GM21717 (cell line): ENCODE data around the gene MYBL2.

Source experiments
- ATAC-seq: cut with Tn5 transposase; IDR thresholded peaks from one replicate; pipeline ENCODE4 v1.9.1; 2021; ENCODE audit warnings: mild to moderate bottlenecking, moderate library complexity; ENCODE audit not compliant: unreplicated experiment

Gene MYBL2

DNA sequence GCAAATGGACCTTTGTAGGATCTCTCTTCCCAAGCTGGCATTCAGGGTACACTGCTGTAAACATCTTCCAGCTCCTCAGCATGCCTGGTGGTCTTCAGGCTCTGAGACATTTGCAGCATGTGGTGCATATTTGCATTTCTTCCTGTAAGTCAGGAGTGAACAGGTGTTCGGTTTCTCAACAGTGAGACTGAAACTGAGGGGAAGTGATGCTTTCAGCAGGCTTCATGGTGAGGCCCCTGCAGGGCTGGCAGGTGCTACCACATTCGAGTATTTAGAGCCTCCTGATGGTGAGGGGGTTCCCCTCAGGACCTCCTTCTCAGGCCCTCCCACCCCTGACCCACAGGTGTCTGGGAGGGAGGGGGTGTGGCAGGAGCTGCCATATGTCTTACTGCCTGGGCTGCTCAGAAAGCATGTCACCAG, 15.1 kb downstream of the MYBL2 start:
- ATAC-seq, result peak; percentile 90

DNA sequence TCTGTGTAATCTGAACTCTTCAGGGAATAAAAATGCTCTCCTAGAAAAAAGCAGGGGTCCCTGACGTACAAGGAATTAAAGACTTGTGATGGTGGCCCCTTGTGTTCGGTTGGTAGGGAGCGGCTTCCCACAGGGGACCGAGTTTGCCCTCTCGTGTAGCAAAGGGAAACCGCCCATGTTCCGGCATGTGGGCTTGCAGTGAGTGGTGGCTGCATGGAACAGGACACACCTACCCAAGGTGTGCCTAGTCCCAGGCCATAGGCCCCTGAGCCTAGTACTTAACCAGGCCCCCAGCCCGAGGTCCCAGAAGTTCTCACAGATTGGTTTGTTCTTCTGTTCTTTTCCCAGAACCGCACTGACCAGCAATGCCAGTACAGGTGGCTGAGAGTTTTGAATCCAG, 15.5 kb downstream of the MYBL2 start:
- ATAC-seq, result peak; percentile 41

DNA sequence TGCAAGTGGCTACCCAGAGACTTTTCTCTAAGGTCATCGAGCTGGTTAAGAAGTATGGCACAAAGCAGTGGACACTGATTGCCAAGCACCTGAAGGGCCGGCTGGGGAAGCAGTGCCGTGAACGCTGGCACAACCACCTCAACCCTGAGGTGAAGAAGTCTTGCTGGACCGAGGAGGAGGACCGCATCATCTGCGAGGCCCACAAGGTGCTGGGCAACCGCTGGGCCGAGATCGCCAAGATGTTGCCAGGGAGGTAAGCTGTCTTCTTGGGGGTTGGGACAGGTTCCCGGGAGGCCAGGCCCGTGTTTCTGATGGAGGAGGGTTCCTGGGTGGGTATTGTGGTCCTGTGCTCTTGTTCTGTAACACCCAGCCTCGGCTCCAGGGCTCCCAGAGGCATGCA, 19.9 kb downstream of the MYBL2 start:
- ATAC-seq, result no peak

DNA sequence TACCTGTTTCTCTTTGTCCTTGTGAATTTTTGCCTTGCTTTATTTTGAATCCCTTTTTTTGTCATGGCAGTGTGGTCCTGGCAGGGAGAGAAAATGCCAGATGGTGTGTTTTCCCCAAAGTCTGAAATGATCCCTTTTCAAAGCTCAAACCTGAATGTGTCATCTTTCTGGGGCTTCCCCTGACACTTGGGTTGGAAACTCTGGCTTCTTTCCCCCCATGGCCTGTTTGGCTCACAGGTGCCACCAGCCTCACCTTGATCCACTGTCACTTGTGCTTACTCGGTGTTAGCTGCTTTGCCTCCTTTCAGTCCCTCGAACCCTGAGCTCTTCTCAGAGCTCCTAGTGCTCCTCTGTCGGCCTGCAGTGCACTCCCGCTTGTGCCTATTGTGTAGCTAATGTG, 22.3 kb downstream of the MYBL2 start:
- ATAC-seq, result no peak

DNA sequence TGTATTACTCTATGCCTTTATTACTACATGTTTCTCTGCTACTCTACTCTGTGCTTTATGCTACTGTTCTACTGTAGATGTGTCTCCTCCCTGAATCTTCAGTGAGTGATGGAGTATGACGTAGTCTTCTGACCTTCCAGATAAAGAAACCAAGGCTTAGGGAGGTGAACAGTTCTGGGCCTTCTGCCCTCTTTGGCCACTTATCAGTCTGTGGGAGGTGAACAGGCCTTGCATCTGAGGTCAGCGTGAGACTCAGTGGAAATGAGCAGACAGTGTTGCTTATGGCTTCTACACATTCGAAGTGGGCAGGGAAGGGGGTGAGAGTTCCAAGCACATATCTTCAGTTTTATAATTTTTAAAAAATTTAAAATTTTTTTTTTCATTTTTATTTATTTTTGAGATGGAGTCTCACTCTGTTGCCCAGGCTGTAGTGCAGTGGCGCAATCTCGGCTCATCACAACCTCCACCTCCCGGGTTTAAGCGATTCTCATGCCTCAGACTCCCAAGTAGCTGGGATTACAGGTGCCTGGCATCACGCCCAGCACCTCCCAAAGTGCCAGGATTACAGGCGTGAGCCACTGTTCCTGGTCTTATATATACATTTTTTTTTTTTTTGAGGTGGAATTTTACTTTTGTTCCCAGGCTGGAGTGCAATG, 24.2 kb downstream of the MYBL2 start:
- ATAC-seq, result no peak

DNA sequence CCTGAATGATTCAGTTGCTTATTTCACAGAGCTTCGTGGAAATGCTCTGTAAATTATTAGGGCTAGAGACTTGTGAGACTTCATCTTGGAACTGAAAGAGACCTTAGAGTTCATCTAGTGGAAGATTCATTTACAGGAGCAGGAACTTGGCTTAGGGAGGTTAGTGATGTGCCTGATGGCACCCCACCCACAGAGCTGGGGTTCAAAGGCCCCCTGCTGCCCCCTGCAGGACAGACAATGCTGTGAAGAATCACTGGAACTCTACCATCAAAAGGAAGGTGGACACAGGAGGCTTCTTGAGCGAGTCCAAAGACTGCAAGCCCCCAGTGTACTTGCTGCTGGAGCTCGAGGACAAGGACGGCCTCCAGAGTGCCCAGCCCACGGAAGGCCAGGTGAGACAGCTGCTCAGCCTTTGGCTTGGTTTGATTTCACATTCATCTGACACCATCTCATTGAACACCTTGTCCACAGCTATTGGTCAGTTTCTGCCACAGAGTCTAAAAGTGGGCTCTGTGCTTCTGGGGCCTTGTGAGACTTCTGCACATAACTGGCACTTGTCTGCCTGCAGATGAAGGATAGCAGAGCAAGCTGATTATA, 25.1 kb downstream of the MYBL2 start:
- ATAC-seq, result no peak

DNA sequence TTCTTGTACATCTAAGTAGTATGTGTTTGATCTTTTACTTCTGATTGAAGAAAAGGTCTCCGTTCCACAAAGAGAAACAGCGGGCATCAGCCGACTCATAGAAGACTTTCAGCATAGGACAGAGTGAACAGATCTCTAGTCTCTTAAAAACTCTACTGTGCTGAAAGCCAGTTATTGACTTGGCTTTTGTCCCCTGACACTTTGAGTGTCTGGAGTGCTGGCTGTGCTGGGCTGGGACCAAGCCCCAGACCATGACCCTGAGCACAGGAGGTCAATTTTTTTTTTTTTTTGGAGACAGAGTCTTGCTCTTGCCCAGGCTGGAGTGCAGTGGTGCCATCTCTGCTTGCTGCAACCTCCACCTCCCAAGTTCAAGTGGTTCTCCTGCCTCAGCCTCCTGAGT, 27.8 kb downstream of the MYBL2 start:
- ATAC-seq, result no peak

DNA sequence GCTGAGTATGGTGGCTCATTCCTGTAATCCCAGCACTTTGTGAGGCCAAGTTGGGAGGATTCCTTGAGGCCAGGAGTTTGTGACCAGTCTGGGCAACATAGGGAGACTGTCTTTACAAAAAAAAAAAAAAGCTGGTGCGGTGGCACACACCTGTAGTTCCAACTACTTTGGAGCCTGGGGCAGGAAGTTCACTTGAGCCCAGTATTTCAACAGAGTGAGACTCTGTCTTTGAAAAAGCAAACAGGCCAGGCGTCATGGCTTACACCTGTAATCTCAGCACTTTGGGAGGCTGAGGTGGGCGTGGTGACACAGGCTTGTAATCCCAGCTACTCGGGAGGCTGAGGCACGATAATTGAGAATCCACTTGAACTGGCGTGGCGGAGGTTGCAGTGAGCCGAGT, 28.7 kb downstream of the MYBL2 start:
- no peak for ATAC-seq

DNA sequence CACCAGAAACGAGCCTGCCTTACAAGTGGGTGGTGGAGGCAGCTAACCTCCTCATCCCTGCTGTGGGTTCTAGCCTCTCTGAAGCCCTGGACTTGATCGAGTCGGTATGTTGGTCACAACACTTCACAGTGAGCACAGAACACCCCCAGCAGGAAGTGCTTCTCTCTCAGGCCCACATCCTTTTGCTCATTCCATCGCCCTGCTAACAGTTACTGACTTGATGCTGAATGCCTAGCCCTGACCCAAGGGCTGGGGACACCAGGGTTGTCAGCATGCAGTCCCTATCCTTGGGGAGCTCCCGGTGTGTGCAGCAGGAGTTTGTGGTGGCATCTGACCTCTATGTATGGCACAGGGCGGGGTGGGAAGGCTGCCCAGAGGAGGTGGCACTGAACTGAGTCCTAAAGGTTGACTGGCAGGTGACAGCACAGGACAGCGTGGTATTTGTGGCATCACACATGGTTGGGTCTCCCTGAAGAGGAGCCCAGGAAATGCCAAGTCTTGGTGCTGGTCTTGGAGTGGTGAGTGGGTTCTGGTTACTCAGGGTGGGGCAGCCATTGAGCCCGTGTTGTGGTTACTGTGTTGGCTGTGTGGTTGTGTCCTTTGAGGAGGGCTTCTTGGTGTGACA, 33.1 kb downstream of the MYBL2 start:
- no peak for ATAC-seq

DNA sequence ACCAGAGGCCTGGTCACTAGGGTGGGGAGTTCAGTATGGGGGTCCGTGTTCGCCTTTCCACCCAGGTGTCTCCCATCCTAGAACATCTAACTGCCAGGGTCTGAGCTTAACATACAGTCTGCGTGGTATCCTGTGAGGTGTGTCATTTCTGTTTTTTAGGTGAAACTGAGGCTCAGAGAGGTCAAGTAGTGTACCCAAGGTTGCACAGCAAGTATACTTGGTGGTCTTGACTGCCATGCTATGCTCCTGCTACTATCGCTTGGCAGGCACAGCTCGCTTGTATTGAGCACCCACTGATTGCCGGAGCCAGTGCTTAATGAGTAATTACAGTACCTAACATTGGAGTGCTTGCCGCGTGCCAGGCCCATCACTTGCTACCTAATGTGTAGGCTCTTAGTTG, 33.7 kb downstream of the MYBL2 start:
- no peak for ATAC-seq

DNA sequence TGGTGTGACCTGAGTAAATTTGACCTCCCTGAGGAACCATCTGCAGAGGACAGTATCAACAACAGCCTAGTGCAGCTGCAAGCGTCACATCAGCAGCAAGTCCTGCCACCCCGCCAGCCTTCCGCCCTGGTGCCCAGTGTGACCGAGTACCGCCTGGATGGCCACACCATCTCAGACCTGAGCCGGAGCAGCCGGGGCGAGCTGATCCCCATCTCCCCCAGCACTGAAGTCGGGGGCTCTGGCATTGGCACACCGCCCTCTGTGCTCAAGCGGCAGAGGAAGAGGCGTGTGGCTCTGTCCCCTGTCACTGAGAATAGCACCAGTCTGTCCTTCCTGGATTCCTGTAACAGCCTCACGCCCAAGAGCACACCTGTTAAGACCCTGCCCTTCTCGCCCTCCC, 35.6 kb downstream of the MYBL2 start:
- ATAC-seq, result no peak

DNA sequence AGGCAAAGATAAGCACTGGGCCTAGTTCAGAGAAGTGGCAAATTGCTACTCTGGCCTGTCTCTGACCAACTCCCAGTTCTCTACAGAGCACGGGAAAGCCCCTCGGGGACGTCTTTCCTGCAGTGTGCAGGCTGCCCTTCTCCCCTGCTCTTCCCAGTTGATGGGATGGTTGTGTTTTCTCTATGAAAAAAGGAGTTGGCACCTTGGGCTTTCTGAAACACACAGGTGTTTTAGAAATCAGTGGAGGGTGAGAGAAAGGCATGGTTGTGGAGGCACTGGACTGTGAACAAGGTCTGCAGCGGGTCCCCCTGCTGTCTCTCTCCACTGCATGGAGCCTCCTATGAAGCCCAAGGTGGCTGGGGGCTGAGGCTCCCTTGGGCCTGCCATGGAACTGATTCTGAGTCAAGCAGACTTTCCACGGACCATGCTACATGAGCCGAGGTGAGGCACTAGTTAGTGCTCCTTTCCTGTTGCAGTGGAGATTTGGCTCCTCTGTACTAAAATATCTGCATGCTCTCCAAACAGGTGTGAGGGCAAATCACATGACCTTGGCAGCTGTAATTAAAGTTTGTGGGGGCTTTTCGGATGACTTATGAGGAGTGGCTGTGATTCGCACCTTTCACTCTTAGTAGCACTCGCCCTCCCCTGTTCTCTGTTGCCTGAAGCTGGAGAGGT, 43.6 kb downstream of the MYBL2 start:
- ATAC-seq, result peak; percentile 56

DNA sequence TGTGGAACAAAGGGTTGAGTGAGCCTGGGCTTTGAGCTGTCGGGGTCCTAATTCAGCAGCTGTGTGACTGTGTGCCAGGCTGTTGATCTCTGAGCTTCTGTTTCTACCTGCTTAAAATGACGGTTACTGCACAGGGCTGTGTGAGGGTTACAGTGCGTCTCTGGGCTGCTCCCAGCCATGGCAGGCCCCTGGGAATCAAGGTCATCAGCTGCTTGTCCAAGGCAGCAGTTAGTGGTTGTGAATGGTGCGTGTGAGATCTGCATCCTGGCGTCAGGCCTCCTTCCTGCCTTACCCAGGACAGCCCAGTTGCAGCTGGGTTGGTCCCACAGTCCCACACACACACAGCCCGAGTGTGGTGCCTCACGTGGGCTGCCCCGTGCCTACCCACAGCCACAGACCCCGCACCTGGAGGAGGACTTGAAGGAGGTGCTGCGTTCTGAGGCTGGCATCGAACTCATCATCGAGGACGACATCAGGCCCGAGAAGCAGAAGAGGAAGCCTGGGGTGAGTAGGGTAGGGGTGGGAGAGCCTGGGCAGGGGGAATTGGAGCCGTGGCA, 44.3 kb downstream of the MYBL2 start:
- no peak for ATAC-seq

DNA sequence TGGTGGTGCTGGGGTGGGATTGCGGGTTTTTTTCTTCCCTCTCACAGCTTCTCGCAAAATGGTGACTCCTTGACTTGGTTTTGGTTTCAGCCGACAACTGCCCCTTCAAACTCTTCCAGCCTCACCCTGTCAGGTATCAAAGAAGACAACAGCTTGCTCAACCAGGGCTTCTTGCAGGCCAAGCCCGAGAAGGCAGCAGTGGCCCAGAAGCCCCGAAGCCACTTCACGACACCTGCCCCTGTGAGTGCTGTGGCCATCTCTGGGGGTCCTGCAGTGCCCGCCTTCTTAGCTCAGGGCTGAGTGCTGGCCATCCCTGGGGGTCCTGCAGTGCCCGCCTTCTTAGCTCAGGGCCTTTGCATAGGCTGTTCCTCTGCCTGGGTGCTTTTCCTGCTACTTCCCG, 48.1 kb downstream of the MYBL2 start:
- ATAC-seq, result no peak

DNA sequence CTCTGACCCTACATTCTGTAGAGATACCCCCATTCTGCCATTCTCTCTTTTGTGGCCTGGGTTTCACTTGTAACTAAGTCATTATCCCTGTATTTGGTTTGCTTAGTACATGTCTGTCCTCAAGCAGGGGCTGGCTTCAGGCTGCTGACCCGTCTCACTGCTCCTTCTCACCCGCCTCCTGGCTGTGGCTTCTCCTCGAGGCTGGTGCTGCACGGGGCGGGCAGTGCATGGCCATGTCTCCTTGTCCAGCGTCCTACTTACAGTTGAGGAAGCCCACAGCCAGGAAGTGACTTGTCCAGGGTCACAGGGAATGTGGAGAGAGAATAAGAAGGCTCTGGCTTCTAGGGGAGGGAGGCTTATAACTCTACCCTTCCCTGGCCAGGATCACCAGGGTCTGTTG, 48.6 kb downstream of the MYBL2 start:
- ATAC-seq, result no peak

DNA sequence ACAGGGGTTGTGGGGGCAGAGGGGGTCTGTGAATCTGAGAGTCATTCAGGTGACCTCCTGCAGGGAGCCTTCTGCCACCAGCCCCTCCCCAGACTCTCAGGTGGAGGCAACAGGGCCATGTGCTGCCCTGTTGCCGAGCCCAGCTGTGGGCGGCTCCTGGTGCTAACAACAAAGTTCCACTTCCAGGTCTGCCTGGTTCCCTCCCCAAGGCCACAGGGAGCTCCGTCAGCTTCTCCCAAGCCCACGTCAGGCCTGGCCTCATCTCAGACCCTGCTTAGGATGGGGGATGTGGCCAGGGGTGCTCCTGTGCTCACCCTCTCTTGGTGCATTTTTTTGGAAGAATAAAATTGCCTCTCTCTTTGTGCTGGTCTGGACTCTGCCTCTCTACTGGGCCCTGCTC, 49.2 kb downstream of the MYBL2 start:
- no peak for ATAC-seq

DNA sequence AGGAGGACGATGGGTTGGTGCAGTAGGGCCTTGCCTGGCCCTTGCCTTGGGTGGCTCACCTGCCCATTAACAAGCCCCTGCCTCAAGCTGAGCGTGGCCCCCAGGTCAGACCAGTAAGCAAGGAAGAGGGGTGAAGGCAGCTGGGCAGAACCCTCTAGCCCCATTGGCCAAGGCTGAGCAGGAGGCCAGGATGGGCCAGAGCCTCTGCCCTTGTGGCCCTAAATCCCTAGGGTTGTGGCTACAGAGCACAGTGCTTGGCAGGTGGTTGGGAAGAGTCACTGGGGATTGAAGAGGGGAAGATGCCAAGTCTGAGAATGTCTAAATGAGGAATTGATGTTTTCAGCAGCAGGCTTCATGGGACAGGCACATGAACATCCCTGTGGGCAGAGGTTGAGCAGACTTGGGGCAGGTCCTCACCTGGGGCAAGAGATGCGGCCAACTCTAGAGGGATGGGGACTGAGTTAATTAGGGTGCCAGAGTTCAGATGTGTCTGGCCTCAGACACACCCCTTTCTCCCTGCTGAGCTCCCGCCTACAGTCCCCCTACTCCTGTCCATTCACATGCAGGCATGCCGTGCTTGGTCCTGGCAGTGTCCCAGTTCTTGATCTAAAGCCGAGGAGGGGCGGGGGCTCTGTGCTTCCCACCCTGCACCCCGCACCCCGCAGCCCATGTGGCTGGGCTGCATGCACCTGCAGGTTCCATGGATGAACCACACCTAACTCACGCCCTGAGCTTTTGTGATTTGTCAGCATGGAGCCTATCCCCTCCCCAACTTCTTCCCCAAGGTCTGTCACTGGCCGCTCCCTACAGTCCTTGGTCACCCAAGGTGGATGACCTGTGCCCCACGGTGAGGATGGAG, 50.1 kb downstream of the MYBL2 start:
- no peak for ATAC-seq

DNA sequence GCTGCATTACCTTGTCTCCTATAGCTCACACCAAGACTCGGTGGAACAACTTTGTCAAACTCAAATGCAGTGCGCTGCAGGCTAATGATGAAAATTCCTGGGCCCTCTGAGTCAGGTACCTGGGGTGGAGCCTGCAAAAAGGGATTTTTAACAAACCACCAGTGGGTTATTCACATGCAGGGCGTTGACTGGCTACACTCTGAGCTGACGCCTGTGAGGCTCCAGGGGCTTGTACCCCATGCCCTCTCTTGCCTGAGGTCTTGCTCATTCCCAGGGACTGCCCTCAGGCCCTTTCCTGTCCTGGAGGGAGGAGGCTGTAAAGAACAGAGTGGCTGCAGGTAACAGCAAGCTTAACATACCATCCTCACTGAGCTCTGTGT, 50.7 kb downstream of the MYBL2 start:
- ATAC-seq, result no peak

DNA sequence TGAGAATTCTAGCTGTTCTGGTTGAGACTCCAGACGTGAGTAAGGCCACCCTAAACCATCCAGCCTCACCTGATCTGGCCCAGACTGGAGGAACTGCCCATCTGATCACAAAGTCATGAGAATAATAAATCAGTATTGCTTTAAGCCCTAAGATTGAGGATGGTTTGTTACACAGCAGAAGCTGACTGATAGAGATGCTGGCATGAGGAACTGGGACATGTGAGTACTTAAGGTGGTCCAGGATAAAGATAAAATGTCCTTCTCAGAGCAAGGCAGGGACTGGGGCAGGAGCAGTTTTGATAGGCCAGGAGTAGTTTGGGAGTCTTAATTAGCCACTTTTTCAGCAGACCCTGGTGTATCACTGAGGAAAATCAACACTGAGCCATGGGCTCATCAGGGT, 53.1 kb downstream of the MYBL2 start:
- no peak for ATAC-seq

DNA sequence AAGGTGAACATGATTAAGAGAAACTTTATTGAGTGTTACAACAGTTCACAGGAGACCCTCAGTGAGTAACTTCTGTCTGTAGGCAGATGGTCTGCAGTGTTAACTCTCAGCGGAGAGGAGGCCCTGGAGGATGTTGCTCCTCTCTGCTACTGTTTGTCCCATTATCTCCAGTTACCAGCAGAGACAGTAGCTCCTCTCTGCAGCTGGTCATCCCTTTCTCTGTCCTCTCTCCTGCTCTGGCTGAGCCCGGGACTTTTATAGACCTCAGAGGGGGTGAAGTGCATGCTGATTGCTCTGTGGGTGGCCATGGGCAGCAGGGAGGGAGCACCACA, 54.1 kb downstream of the MYBL2 start:
- no peak for ATAC-seq
